ENCODE data around the gene PASD1. TPM values are rescaled to one million over a fixed set of nuclear protein-coding genes. Genes with fewer than 3 reads are reported as not detected.
"Not testable (repeated sequence)": the region's sequence is repeated elsewhere in the genome, so short reads cannot be mapped to it uniquely, and the experiment has no call there.

PASD1 gene
- polyA plus RNA-seq, 4 donors = not detected

- Histone ChIP-seq H3K4me3 (ENCODE audit: low read depth in 1 of 3, low read length in 3 of 3) (no peak overlapping the region), H3K36me3 (ENCODE audit: control insufficient read depth in 3 of 3, insufficient read depth in 2 of 3, low read depth in 1 of 3, low read length in 3 of 3) (no peaks in the 10 kb centered on the region), H3K4me1 (ENCODE audit: control insufficient read depth in 3 of 3, insufficient read depth in 2 of 3, low read depth in 1 of 3, low read length in 2 of 3) (no peaks in the 10 kb centered on the region), H3K27ac (ENCODE audit: low read depth in 1 of 3, low read length in 2 of 3) (no peak overlapping the region), H3K27me3 (ENCODE audit: control insufficient read depth in 3 of 3, insufficient read depth in 3 of 3, low read length in 3 of 3) (no peaks in the 10 kb centered on the region), H3K9me3 (ENCODE audit: control insufficient read depth in 2 of 2, insufficient read depth in 1 of 2, low read depth in 1 of 2, low read length in 1 of 2) (no peaks in the 10 kb centered on the region)
- WGBS, 3 donors = 49 to 67% (median 50%) methylated on average over 3 of the region's 3 CpGs
- DNase-seq = no peak
- FAIRE-seq = no peak
Measured at GRCh38 chrX:151538190-151539122, 25.0 kb upstream of the PASD1 start.

- Histone ChIP-seq H3K36me3 (ENCODE audit: control insufficient read depth in 3 of 3, insufficient read depth in 2 of 3, low read depth in 1 of 3, low read length in 3 of 3) (no peaks in the 10 kb centered on the region), H3K27me3 (ENCODE audit: control insufficient read depth in 3 of 3, insufficient read depth in 3 of 3, low read length in 3 of 3) (no peaks in the 10 kb centered on the region), H3K4me3 (ENCODE audit: low read depth in 1 of 3, low read length in 3 of 3) (no peak overlapping the region), H3K4me1 (ENCODE audit: control insufficient read depth in 3 of 3, insufficient read depth in 2 of 3, low read depth in 1 of 3, low read length in 2 of 3) (no peaks in the 10 kb centered on the region), H3K9me3 (ENCODE audit: control insufficient read depth in 2 of 2, insufficient read depth in 1 of 2, low read depth in 1 of 2, low read length in 1 of 2) (no peaks in the 10 kb centered on the region), H3K27ac (ENCODE audit: low read depth in 1 of 3, low read length in 2 of 3) (no peak overlapping the region)
- FAIRE-seq (no peak), DNase-seq (no peak)
- WGBS, 3 donors = 47 to 73% (median 56%) methylated on average over 2 of the region's 2 CpGs
Measured at GRCh38 chrX:151543706-151544105, 19.8 kb upstream of the PASD1 start.

GRCh38 chrX:151546226-151546625 lies 17.2 kb upstream of the PASD1 start:
- not testable (repeated sequence) for FAIRE-seq; H3K4me3 ChIP-seq (ENCODE audit: low read depth in 1 of 3, low read length in 3 of 3)
- 74 to 80% (median 78%) methylated on average over 5 to 6 of the region's 6 CpGs for WGBS, 3 donors

GRCh38 chrX:151551176-151551575 lies 12.3 kb upstream of the PASD1 start:
- H3K27ac ChIP-seq (ENCODE audit: low read depth in 1 of 3, low read length in 2 of 3); H3K4me3 ChIP-seq (ENCODE audit: low read depth in 1 of 3, low read length in 3 of 3); H3K4me1 ChIP-seq (ENCODE audit: control insufficient read depth in 3 of 3, insufficient read depth in 2 of 3, low read depth in 1 of 3, low read length in 2 of 3); H3K27me3 ChIP-seq (ENCODE audit: control insufficient read depth in 3 of 3, insufficient read depth in 3 of 3, low read length in 3 of 3); FAIRE-seq; H3K36me3 ChIP-seq (ENCODE audit: control insufficient read depth in 3 of 3, insufficient read depth in 2 of 3, low read depth in 1 of 3, low read length in 3 of 3); H3K9me3 ChIP-seq (ENCODE audit: control insufficient read depth in 2 of 2, insufficient read depth in 1 of 2, low read depth in 1 of 2, low read length in 1 of 2); DNase-seq: not testable (repeated sequence)
- 88 to 95% (median 94%) methylated on average over 3 to 25 of the region's 25 CpGs for WGBS, 3 donors

More at GRCh38 chrX:151546226-151546625, 17.2 kb upstream of the PASD1 start:
- H3K4me1 ChIP-seq (ENCODE audit: control insufficient read depth in 3 of 3, insufficient read depth in 2 of 3, low read depth in 1 of 3, low read length in 2 of 3); H3K27ac ChIP-seq (ENCODE audit: low read depth in 1 of 3, low read length in 2 of 3); H3K9me3 ChIP-seq (ENCODE audit: control insufficient read depth in 2 of 2, insufficient read depth in 1 of 2, low read depth in 1 of 2, low read length in 1 of 2); H3K36me3 ChIP-seq (ENCODE audit: control insufficient read depth in 3 of 3, insufficient read depth in 2 of 3, low read depth in 1 of 3, low read length in 3 of 3); H3K27me3 ChIP-seq (ENCODE audit: control insufficient read depth in 3 of 3, insufficient read depth in 3 of 3, low read length in 3 of 3); DNase-seq: not testable (repeated sequence)

GRCh38 chrX:151552743-151553142 lies 10.7 kb upstream of the PASD1 start:
- Histone ChIP-seq H3K27me3 (ENCODE audit: control insufficient read depth in 3 of 3, insufficient read depth in 3 of 3, low read length in 3 of 3) (no peaks in the 10 kb centered on the region), H3K36me3 (ENCODE audit: control insufficient read depth in 3 of 3, insufficient read depth in 2 of 3, low read depth in 1 of 3, low read length in 3 of 3) (no peaks in the 10 kb centered on the region), H3K27ac (ENCODE audit: low read depth in 1 of 3, low read length in 2 of 3) (no peak overlapping the region), H3K4me1 (ENCODE audit: control insufficient read depth in 3 of 3, insufficient read depth in 2 of 3, low read depth in 1 of 3, low read length in 2 of 3) (no peaks in the 10 kb centered on the region), H3K9me3 (ENCODE audit: control insufficient read depth in 2 of 2, insufficient read depth in 1 of 2, low read depth in 1 of 2, low read length in 1 of 2) (no peaks in the 10 kb centered on the region), H3K4me3 (ENCODE audit: low read depth in 1 of 3, low read length in 3 of 3) (no peak overlapping the region)
- FAIRE-seq = no peak
- no peak for DNase-seq
- WGBS, 3 donors = 49 to 61% (median 58%) methylated on average over 4 of the region's 4 CpGs

- not testable (repeated sequence) for H3K36me3 ChIP-seq (ENCODE audit: control insufficient read depth in 3 of 3, insufficient read depth in 2 of 3, low read depth in 1 of 3, low read length in 3 of 3); H3K4me1 ChIP-seq (ENCODE audit: control insufficient read depth in 3 of 3, insufficient read depth in 2 of 3, low read depth in 1 of 3, low read length in 2 of 3); H3K4me3 ChIP-seq (ENCODE audit: low read depth in 1 of 3, low read length in 3 of 3); FAIRE-seq; H3K27ac ChIP-seq (ENCODE audit: low read depth in 1 of 3, low read length in 2 of 3); H3K27me3 ChIP-seq (ENCODE audit: control insufficient read depth in 3 of 3, insufficient read depth in 3 of 3, low read length in 3 of 3); H3K9me3 ChIP-seq (ENCODE audit: control insufficient read depth in 2 of 2, insufficient read depth in 1 of 2, low read depth in 1 of 2, low read length in 1 of 2); DNase-seq
- WGBS, 3 donors = 92 to 96% (median 92%) methylated on average over 12 to 25 of the region's 25 CpGs
Measured at GRCh38 chrX:151555301-151555700, 8.2 kb upstream of the PASD1 start.

GRCh38 chrX:151562485-151562884 lies 990 bp upstream of the PASD1 start:
- FAIRE-seq; H3K4me3 ChIP-seq (ENCODE audit: low read depth in 1 of 3, low read length in 3 of 3); H3K9me3 ChIP-seq (ENCODE audit: control insufficient read depth in 2 of 2, insufficient read depth in 1 of 2, low read depth in 1 of 2, low read length in 1 of 2); H3K27me3 ChIP-seq (ENCODE audit: control insufficient read depth in 3 of 3, insufficient read depth in 3 of 3, low read length in 3 of 3); H3K36me3 ChIP-seq (ENCODE audit: control insufficient read depth in 3 of 3, insufficient read depth in 2 of 3, low read depth in 1 of 3, low read length in 3 of 3); H3K4me1 ChIP-seq (ENCODE audit: control insufficient read depth in 3 of 3, insufficient read depth in 2 of 3, low read depth in 1 of 3, low read length in 2 of 3); H3K27ac ChIP-seq (ENCODE audit: low read depth in 1 of 3, low read length in 2 of 3); DNase-seq: not testable (repeated sequence)
- 94 to 100% (median 96%) methylated on average over 4 to 10 of the region's 21 CpGs for WGBS, 3 donors

- FAIRE-seq = not testable (repeated sequence)
Measured at GRCh38 chrX:151563003-151563402, 472 bp upstream of the PASD1 start.

More at GRCh38 chrX:151563003-151563402, 472 bp upstream of the PASD1 start:
- not testable (repeated sequence) for DNase-seq; H3K36me3 ChIP-seq (ENCODE audit: control insufficient read depth in 3 of 3, insufficient read depth in 2 of 3, low read depth in 1 of 3, low read length in 3 of 3); H3K27me3 ChIP-seq (ENCODE audit: control insufficient read depth in 3 of 3, insufficient read depth in 3 of 3, low read length in 3 of 3); H3K4me1 ChIP-seq (ENCODE audit: control insufficient read depth in 3 of 3, insufficient read depth in 2 of 3, low read depth in 1 of 3, low read length in 2 of 3); H3K9me3 ChIP-seq (ENCODE audit: control insufficient read depth in 2 of 2, insufficient read depth in 1 of 2, low read depth in 1 of 2, low read length in 1 of 2); H3K4me3 ChIP-seq (ENCODE audit: low read depth in 1 of 3, low read length in 3 of 3); H3K27ac ChIP-seq (ENCODE audit: low read depth in 1 of 3, low read length in 2 of 3)
- 83 to 97% (median 96%) methylated on average over 1 to 24 of the region's 24 CpGs for WGBS, 3 donors
